DOHH2 (cell line): ENCODE measurements around the gene MXD4.

Experiments used
- EZH2phosphoT487 ChIP-seq: fragments of 200-600 bp; sonication (generic); IDR thresholded peaks from 2 replicates; pipeline ENCODE4 v1.6.1; 2017; ENCODE audit warnings: borderline replicate concordance, mild to moderate bottlenecking, antibody characterized with exemption, low read length, moderate library complexity, mixed read lengths
- TF ChIP-seq, protein P1 (sequence below): fragments of 200-600 bp; sonication (generic); IDR thresholded peaks from one replicate; pipeline ENCODE4 v1.5.1; 2014; ENCODE audit warnings: antibody characterized with exemption, mild to moderate bottlenecking, low read depth, low read length; ENCODE audit not compliant: poor library complexity, severe bottlenecking

GRCh38 chr4:2266821-2267220 is 4.9 kb upstream of the MXD4 start:
- TF ChIP-seq, protein P1, sequence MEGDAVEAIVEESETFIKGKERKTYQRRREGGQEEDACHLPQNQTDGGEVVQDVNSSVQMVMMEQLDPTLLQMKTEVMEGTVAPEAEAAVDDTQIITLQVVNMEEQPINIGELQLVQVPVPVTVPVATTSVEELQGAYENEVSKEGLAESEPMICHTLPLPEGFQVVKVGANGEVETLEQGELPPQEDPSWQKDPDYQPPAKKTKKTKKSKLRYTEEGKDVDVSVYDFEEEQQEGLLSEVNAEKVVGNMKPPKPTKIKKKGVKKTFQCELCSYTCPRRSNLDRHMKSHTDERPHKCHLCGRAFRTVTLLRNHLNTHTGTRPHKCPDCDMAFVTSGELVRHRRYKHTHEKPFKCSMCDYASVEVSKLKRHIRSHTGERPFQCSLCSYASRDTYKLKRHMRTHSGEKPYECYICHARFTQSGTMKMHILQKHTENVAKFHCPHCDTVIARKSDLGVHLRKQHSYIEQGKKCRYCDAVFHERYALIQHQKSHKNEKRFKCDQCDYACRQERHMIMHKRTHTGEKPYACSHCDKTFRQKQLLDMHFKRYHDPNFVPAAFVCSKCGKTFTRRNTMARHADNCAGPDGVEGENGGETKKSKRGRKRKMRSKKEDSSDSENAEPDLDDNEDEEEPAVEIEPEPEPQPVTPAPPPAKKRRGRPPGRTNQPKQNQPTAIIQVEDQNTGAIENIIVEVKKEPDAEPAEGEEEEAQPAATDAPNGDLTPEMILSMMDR = no peak
- TF ChIP-seq EZH2phosphoT487 = no peak
